OCI-LY3 (cell line): ENCODE measurements around the gene HYI.

ENCODE experiments used
- H2AFZ ChIP-seq: fragments of 200-600, 300-600 bp; shearing (Covaris generic); 2 replicates; pipeline ENCODE4 v1.6.0; 2014; ENCODE audit warnings: antibody characterized with exemption, low read depth, low read length
- H3K27ac ChIP-seq: fragments of 200-600, 300-600 bp; sonication (generic); 2 replicates; pipeline ENCODE4 v1.5.1; 2014; ENCODE audit warnings: mild to moderate bottlenecking, low read length, moderate library complexity, mixed read lengths
- H3K27me3 ChIP-seq: fragments of 200-600, 300-600 bp; sonication (generic); 2 replicates; pipeline ENCODE4 v1.6.1; 2014; ENCODE audit warnings: low read depth, low read length, mixed read lengths
- H3K36me3 ChIP-seq: fragments of 200-600, 300-600 bp; sonication (generic); replicated peaks from 2 replicates; pipeline ENCODE3; 2014; ENCODE audit warnings: low read depth, low read length, mixed read lengths
- H3K4me1 ChIP-seq: fragments of 300-600, 200-600 bp; sonication (generic); 2 replicates; pipeline ENCODE4 v1.6.1; 2014; ENCODE audit warnings: low read length, mixed read lengths
- H3K4me2 ChIP-seq: fragments of 200-600, 300-600 bp; sonication (generic); 2 replicates; pipeline ENCODE4 v1.6.1; 2014; ENCODE audit warnings: low read length, mixed read lengths
- H3K4me3 ChIP-seq: fragments of 300-600, 200-600 bp; sonication (generic); 2 replicates; pipeline ENCODE4 v1.5.1; 2014; ENCODE audit warnings: antibody characterized with exemption, mild to moderate bottlenecking, low read length, moderate library complexity
- H3K79me2 ChIP-seq: fragments of 300-600, 200-600 bp; shearing (Covaris generic); 2 replicates; pipeline ENCODE4 v1.6.1; 2014; ENCODE audit warnings: mild to moderate bottlenecking, low read length, mixed read lengths
- H3K9ac ChIP-seq: fragments of 300-600, 200-600 bp; shearing (Covaris generic); 2 replicates; pipeline ENCODE4 v1.6.0; 2014; ENCODE audit warnings: mild to moderate bottlenecking, low read length, moderate library complexity
- H3K9me3 ChIP-seq: fragments of 200-600, 300-600 bp; shearing (Covaris generic); 2 replicates; pipeline ENCODE4 v1.6.1; 2014; ENCODE audit warnings: low read length, mixed read lengths; ENCODE audit not compliant: insufficient read depth
- H4K20me1 ChIP-seq: fragments of 200-600, 300-600 bp; sonication (generic); 2 replicates; pipeline ENCODE4 v1.6.1; 2016; ENCODE audit warnings: low read length, mixed read lengths; ENCODE audit not compliant: insufficient read depth
- EZH2phosphoT487 ChIP-seq: fragments of 200-600 bp; shearing (Covaris generic); IDR thresholded peaks from 2 replicates; pipeline ENCODE4 v1.6.1; 2018; ENCODE audit warnings: antibody characterized with exemption, mixed run types, low read depth
- TF ChIP-seq, protein P1 (sequence below): fragments of 200-600, 300-600 bp; sonication (generic); IDR thresholded peaks from 2 replicates; pipeline ENCODE4 v1.5.1; 2014; ENCODE audit warnings: antibody characterized with exemption, low read length, low read depth

Gene HYI

DNA sequence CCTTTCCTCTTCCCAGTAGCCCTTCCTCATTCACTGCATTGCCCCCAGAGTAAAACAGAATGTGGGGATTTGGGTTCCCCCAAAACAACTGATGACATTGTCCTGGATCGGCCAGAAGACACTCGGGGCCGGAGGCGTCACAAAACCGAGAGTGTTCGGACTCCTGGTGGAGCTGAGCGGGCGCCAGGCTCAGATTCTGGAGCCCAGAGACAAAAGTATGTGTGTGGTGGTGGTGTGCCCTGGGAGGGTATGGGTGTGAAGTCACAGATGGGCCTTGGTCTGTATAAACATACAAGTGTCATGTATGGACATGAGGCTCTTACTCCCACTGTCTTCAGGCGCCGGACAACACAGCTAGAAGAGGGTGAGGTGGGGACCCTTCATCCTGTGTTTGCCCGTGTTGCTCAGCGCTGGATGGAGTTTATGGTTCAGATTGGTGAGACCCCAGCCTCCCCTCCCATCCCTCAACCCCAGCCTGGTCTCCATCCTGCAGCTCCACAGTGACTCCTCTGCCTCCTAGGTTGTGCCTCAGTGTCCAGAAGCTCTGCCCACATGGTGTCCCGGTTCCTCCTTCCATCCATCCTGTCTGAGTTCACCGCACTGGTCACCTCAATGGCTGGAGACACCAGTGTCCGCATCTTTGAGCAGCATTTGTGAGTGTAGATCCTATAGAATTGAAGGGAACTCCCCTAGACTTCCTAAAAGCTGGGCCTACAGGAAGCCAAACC lies 12.4 kb downstream of the HYI start:
- no peaks in the 10 kb centered on the region for H4K20me1 ChIP-seq
- no peaks in the 10 kb centered on the region for H3K9me3 ChIP-seq
- H3K4me1 ChIP-seq = no peaks in the 10 kb centered on the region
- H3K4me2 ChIP-seq = no peak overlapping the region
- no peak overlapping the region for H2AFZ ChIP-seq
- H3K27ac ChIP-seq = no peak overlapping the region
- no peak overlapping the region for H3K9ac ChIP-seq
- H3K36me3 ChIP-seq = no peaks in the 10 kb centered on the region
- H3K79me2 ChIP-seq = no peaks in the 10 kb centered on the region
- H3K27me3 ChIP-seq = no peaks in the 10 kb centered on the region
- TF ChIP-seq, protein P1, sequence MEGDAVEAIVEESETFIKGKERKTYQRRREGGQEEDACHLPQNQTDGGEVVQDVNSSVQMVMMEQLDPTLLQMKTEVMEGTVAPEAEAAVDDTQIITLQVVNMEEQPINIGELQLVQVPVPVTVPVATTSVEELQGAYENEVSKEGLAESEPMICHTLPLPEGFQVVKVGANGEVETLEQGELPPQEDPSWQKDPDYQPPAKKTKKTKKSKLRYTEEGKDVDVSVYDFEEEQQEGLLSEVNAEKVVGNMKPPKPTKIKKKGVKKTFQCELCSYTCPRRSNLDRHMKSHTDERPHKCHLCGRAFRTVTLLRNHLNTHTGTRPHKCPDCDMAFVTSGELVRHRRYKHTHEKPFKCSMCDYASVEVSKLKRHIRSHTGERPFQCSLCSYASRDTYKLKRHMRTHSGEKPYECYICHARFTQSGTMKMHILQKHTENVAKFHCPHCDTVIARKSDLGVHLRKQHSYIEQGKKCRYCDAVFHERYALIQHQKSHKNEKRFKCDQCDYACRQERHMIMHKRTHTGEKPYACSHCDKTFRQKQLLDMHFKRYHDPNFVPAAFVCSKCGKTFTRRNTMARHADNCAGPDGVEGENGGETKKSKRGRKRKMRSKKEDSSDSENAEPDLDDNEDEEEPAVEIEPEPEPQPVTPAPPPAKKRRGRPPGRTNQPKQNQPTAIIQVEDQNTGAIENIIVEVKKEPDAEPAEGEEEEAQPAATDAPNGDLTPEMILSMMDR = no peak
- TF ChIP-seq EZH2phosphoT487 = no peak
- H3K4me3 ChIP-seq = no peak overlapping the region

DNA sequence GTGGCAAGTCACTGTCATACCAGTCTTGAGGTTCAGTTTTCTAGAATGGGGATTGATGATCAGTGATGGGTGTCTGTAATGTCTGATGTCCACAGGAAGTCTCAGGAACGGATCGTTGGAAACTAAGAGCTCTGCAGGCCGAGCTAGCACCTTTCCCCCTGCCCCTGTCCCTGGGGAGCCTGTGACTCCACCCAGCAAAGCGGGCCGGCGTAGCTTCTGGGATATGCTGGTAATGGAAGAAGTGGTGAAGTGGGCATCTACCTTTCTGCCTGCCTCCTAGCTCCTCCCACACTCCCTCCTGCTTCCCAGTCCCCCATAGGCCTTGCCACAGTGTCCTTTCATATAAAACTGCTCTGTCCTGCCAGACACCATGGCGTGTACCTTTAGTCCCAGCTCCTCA lies 13.4 kb downstream of the HYI start:
- Histone ChIP-seq H3K9me3 (no peaks in the 10 kb centered on the region), H3K36me3 (no peaks in the 10 kb centered on the region), H3K27ac (no peak overlapping the region), H3K27me3 (no peaks in the 10 kb centered on the region), H2AFZ (no peak overlapping the region), H4K20me1 (no peaks in the 10 kb centered on the region), H3K4me2 (no peak overlapping the region), H3K4me1 (no peaks in the 10 kb centered on the region), H3K9ac (no peak overlapping the region), H3K79me2 (no peaks in the 10 kb centered on the region), H3K4me3 (no peak overlapping the region)
- TF ChIP-seq EZH2phosphoT487 = no peak
- TF ChIP-seq, protein P1 = no peak

DNA sequence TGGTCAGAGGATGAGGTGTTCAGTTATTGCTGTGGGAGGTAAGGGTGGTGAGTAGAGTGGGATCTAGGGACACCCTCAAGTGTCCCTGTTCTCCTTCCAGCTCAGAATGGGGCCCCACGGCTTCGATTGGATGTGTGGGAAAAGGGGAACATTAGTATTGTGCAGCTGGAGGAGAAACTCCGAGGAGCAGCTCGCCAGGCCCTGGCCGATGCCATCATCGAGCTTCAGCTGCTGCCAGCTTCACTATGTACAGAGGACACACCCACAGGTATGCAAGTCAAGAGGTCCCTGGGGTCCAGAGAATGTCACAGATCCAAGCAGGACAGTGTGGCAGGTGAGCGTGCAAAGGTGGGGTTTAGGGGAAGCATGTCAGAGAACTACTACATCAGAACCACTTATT lies 13.9 kb downstream of the HYI start:
- H3K79me2 ChIP-seq = no peaks in the 10 kb centered on the region
- no peak overlapping the region for H3K4me3 ChIP-seq
- no peak overlapping the region for H3K4me2 ChIP-seq
- H4K20me1 ChIP-seq = no peaks in the 10 kb centered on the region
- no peaks in the 10 kb centered on the region for H3K36me3 ChIP-seq
- H3K9me3 ChIP-seq = no peaks in the 10 kb centered on the region
- H3K27me3 ChIP-seq = no peaks in the 10 kb centered on the region
- H3K4me1 ChIP-seq = no peaks in the 10 kb centered on the region
- H3K9ac ChIP-seq = no peak overlapping the region
- no peak for TF ChIP-seq EZH2phosphoT487
- TF ChIP-seq, protein P1 = no peak
- H2AFZ ChIP-seq = no peak overlapping the region
- H3K27ac ChIP-seq = no peak overlapping the region

DNA sequence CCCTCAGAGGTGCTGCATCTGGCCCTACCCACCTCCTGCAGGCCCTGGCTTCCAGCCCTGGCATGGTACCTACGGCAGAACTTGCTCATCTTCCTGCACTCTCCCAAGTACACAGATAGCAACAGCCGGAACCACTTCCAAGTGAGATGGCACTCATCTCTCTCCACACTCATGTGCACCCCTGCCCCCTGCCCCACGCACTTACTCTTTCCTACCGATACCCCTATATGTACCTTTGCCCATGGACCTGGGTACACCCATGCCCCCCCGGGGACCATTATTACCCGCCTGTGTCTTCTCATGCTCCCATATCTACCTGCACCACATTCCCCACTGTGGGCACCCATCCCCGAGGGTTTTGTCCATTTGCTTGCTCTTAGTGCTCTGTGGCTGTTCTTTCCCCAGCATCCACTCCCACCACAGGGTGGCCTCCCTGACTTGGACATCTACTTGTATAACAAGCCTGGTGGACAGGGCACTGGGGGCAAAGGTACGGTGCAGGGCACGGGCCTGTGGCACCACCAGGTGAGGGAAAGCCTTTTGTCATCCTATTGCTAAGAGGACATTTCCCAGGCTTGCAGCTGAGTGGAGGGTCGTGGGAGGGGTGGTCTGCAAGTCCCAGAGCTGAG lies 14.7 kb downstream of the HYI start:
- Histone ChIP-seq H3K4me3 (no peak overlapping the region), H3K27ac (no peak overlapping the region), H3K79me2 (no peaks in the 10 kb centered on the region), H3K4me1 (no peaks in the 10 kb centered on the region), H3K27me3 (no peaks in the 10 kb centered on the region), H3K9ac (no peak overlapping the region), H4K20me1 (no peaks in the 10 kb centered on the region), H3K9me3 (no peaks in the 10 kb centered on the region), H3K36me3 (no peaks in the 10 kb centered on the region), H2AFZ (no peak overlapping the region), H3K4me2 (no peak overlapping the region)
- TF ChIP-seq, protein P1 = no peak
- TF ChIP-seq EZH2phosphoT487 = no peak
